ENCODE measurements around the gene C1QTNF8. TPM values are rescaled to one million over a fixed set of nuclear protein-coding genes. Genes with fewer than 3 reads are reported as not detected.

Gene C1QTNF8
- total RNA-seq, 1 experiment from 2014 or later = 0.39 TPM

DNA sequence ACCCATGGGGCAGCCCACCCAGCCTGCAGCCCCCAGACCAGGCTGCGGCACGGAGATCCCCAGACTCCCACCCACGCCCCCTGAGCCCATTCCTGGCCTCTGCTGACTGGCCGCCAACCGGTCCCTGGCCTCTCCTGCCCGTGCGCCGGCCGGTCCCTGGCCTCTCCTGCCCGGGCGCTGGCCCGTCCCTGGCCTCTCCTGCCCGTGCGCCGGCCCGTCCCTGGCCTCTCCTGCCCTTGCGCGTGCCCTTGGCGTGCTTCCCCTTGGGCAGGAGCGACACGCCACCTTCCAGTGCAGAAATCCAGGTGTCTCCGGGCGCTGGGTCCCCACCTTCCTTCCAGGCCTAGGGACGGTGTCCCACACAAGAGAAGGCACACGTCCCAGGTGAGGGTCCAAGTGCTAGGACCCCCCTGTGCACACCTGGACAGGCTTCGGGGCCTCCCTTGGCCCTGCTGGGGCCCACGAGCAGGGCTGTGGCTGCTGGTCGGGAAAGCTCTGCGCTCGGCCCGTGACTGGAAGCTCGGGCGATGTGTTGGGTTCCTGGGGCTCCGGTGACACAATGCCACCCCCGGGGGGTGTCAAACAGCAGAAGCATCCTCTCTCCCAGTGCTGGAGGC, 35.4 kb upstream of the C1QTNF8 start:
- H3K27me3 ChIP-seq (ENCODE audit: control insufficient read depth, insufficient read depth, low read length) = no peaks in the 10 kb centered on the region
- no peak for ATAC-seq
- BruUV-seq (replicated peaks) = no TSS peak

GRCh38 chr16:1130382-1130781, 34.3 kb upstream of the C1QTNF8 start:
- peaks cover 6% of the 10 kb centered on the region; the same call in 1 of the 2 replicates for H3K4me1 ChIP-seq (ENCODE audit: control insufficient read depth, insufficient read depth, low read length)
- DNase-seq (ENCODE audit: low read depth, low spot score) (no peak), ATAC-seq (no peak)
- in situ Hi-C loops (cut with HindIII; ENCODE audit: low pct_unique_long_range_greater_than_20kb, low sequenced_read_pairs) (no loop called here), intact Hi-C loops (cut with micrococcal nuclease; ENCODE audit: unreplicated experiment) (no loop called here)
- no peak overlapping the region for H3K4me3 ChIP-seq (ENCODE audit: low read depth in 2 of 2, low read length in 2 of 2)
- no peak overlapping the region for H3K27ac ChIP-seq (ENCODE audit: low read length)
- CTCF ChIA-PET = no interaction called here
- no peaks in the 10 kb centered on the region for H3K9me3 ChIP-seq (ENCODE audit: control insufficient read depth, insufficient read depth, low read depth, low read length)
- BruUV-seq (replicated peaks) = no TSS peak
- TF ChIP-seq POLR2AphosphoS5 (IDR thresholded peaks at IDR 0.05; ENCODE audit: low read depth, low read length) (no peak), REST (IDR thresholded peaks at IDR 0.05; ENCODE audit: insufficient read depth in 1 of 2, low read depth in 2 of 2, low read length in 1 of 2) (no peak), TCF7L2 (IDR thresholded peaks at IDR 0.05; ENCODE audit: low read depth, low read length) (no peak), SIN3A (IDR thresholded peaks at IDR 0.05; ENCODE audit: borderline replicate concordance, insufficient read depth, low read depth, low read length) (no peak)
- TF ChIP-seq, protein P1, sequence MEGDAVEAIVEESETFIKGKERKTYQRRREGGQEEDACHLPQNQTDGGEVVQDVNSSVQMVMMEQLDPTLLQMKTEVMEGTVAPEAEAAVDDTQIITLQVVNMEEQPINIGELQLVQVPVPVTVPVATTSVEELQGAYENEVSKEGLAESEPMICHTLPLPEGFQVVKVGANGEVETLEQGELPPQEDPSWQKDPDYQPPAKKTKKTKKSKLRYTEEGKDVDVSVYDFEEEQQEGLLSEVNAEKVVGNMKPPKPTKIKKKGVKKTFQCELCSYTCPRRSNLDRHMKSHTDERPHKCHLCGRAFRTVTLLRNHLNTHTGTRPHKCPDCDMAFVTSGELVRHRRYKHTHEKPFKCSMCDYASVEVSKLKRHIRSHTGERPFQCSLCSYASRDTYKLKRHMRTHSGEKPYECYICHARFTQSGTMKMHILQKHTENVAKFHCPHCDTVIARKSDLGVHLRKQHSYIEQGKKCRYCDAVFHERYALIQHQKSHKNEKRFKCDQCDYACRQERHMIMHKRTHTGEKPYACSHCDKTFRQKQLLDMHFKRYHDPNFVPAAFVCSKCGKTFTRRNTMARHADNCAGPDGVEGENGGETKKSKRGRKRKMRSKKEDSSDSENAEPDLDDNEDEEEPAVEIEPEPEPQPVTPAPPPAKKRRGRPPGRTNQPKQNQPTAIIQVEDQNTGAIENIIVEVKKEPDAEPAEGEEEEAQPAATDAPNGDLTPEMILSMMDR (IDR thresholded peaks at IDR 0.05) = no peak
- POLR2A ChIA-PET = no interaction called here
- no peaks in the 10 kb centered on the region for H3K36me3 ChIP-seq (ENCODE audit: control insufficient read depth, insufficient read depth, low read length)
- no peaks in the 10 kb centered on the region for H3K27me3 ChIP-seq (ENCODE audit: control insufficient read depth, insufficient read depth, low read length)

More for the DNA sequence above, 35.4 kb upstream of the C1QTNF8 start:
- peaks cover 11% of the 10 kb centered on the region for H3K4me1 ChIP-seq (ENCODE audit: control insufficient read depth, insufficient read depth, low read length)
- DNase-seq (ENCODE audit: low read depth, low spot score) = no peak
- no peak overlapping the region for H3K4me3 ChIP-seq (ENCODE audit: low read depth in 2 of 2, low read length in 2 of 2)
- TF ChIP-seq, protein P1 (IDR thresholded peaks at IDR 0.05) = no peak
- TF ChIP-seq TCF7L2 (IDR thresholded peaks at IDR 0.05; ENCODE audit: low read depth, low read length) (no peak), SIN3A (IDR thresholded peaks at IDR 0.05; ENCODE audit: borderline replicate concordance, insufficient read depth, low read depth, low read length) (no peak), POLR2AphosphoS5 (IDR thresholded peaks at IDR 0.05; ENCODE audit: low read depth, low read length) (no peak), REST (IDR thresholded peaks at IDR 0.05; ENCODE audit: insufficient read depth in 1 of 2, low read depth in 2 of 2, low read length in 1 of 2) (no peak)
- POLR2A ChIA-PET = no interaction called here
- intact Hi-C loops (cut with micrococcal nuclease; ENCODE audit: unreplicated experiment) (no loop called here), in situ Hi-C loops (cut with HindIII; ENCODE audit: low pct_unique_long_range_greater_than_20kb, low sequenced_read_pairs) (no loop called here)
- H3K36me3 ChIP-seq (ENCODE audit: control insufficient read depth, insufficient read depth, low read length) = no peaks in the 10 kb centered on the region
- CTCF ChIA-PET = no interaction called here
- no peaks in the 10 kb centered on the region for H3K9me3 ChIP-seq (ENCODE audit: control insufficient read depth, insufficient read depth, low read depth, low read length)
- no peak overlapping the region for H3K27ac ChIP-seq (ENCODE audit: low read length)
